HG03097 (cell line): ENCODE results near the gene WDR64.
"Not testable (repeated sequence)": the region's sequence is repeated elsewhere in the genome, so short reads cannot be mapped to it uniquely, and the experiment has no call there.

Experiments
- ATAC-seq: cut with Tn5 transposase; IDR thresholded peaks from one replicate; pipeline ENCODE4 v1.9.1; 2021; ENCODE audit not compliant: unreplicated experiment, low FRiP score

WDR64 gene

GRCh38 chr1:241733899-241734298 is 81.8 kb downstream of the WDR64 start:
- no peak for ATAC-seq

- no peak for ATAC-seq
These were observed 82.5 kb downstream of the WDR64 start for GRCh38 chr1:241734533-241734932.

GRCh38 chr1:241735493-241735926 is 83.4 kb downstream of the WDR64 start:
- ATAC-seq = not testable (repeated sequence)

GRCh38 chr1:241736387-241736786 is 84.3 kb downstream of the WDR64 start:
- no peak for ATAC-seq

- ATAC-seq = no peak
These were observed 86.4 kb downstream of the WDR64 start for GRCh38 chr1:241738284-241739078.

GRCh38 chr1:241742084-241742483 is 90.0 kb downstream of the WDR64 start:
- no peak for ATAC-seq

GRCh38 chr1:241744591-241744990 is 92.5 kb downstream of the WDR64 start:
- ATAC-seq = no peak

- no peak for ATAC-seq
These were observed 95.9 kb downstream of the WDR64 start for GRCh38 chr1:241747992-241748391.

- no peak for ATAC-seq
These were observed 97.2 kb downstream of the WDR64 start for GRCh38 chr1:241749041-241749944.

- no peak for ATAC-seq
These were observed 98.0 kb downstream of the WDR64 start for GRCh38 chr1:241749945-241750695.

- no peak for ATAC-seq
These were observed 99.4 kb downstream of the WDR64 start for GRCh38 chr1:241751524-241751923.

GRCh38 chr1:241762713-241763339 is 110.7 kb downstream of the WDR64 start:
- no peak for ATAC-seq

- no peak for ATAC-seq
These were observed 113.3 kb downstream of the WDR64 start for GRCh38 chr1:241765390-241765789.

- ATAC-seq = no peak
These were observed 115.7 kb downstream of the WDR64 start for GRCh38 chr1:241767737-241768136.

- no peak for ATAC-seq
These were observed 118.0 kb downstream of the WDR64 start for GRCh38 chr1:241770115-241770514.

- ATAC-seq = no peak
These were observed 119.0 kb downstream of the WDR64 start for GRCh38 chr1:241771117-241771516.

GRCh38 chr1:241772932-241773500 is 120.9 kb downstream of the WDR64 start:
- ATAC-seq = no peak

GRCh38 chr1:241773991-241774390 is 121.9 kb downstream of the WDR64 start:
- ATAC-seq = no peak

- ATAC-seq = no peak
These were observed 122.9 kb downstream of the WDR64 start for GRCh38 chr1:241775021-241775420.

- ATAC-seq = no peak
These were observed 124.8 kb downstream of the WDR64 start for GRCh38 chr1:241776911-241777310.
